Measurements from ENCODE around the gene AUTS2. TPM values are rescaled to one million over a fixed set of nuclear protein-coding genes. Genes with fewer than 3 reads are reported as not detected.

The AUTS2 gene
- total and polyA plus RNA-seq, 9 of the 15 experiments (the other 6 are each of a cell fraction or from before 2014, with no cell fraction given): 0.58 TPM; not detected in 8

DNA sequence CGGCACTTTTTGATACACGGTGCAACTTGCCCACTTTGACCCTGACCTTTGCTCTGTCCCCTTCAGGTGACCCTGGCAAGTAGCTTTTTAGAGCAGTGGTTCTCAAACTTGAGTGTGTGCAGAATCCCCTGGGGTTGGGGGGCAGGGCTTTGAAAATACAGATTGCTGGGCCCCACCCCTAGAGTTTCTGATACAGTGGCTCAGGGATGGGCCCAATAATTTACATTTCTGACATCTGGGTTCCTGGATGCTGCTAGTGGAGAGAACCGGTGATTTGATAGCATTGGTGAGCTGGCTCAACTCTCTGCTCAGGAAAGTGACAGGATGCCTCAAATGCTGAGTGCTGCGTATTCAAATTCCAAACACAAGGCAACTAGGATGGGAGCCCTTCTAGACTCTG lies 995.9 kb downstream of the AUTS2 start:
- ATAC-seq (no peak), DNase-seq (ENCODE audit: extremely low read depth in 1 of 4, low spot score in 3 of 4) (no peak), FAIRE-seq (no peak)
- Histone ChIP-seq H3K4me2 (ENCODE audit: insufficient read depth, low read length) (no peak overlapping the region), H2AFZ (ENCODE audit: low read depth, low read length) (no peak overlapping the region), H3K79me2 (ENCODE audit: control insufficient read depth, insufficient read depth, low read length) (no peaks in the 10 kb centered on the region), H3K27me3 (ENCODE audit: control insufficient read depth in 2 of 2, insufficient read depth in 2 of 2, low read length in 2 of 2) (peaks cover 11 to 35% of the 10 kb centered on the region in 2 experiments; a peak in 3 of 5 replicates), H3K9me3 (replicated peaks; ENCODE audit: control insufficient read depth, insufficient read depth, low read depth, low read length) (no peaks in the 10 kb centered on the region), H3K4me1 (replicated peaks in 1 of 2; ENCODE audit: control insufficient read depth in 2 of 2, insufficient read depth in 2 of 2, low read length in 2 of 2) (no peaks in the 10 kb centered on the region), H3K9ac (ENCODE audit: insufficient read depth in 1 of 2, low read depth in 2 of 2, low read length in 2 of 2) (no peak overlapping the region), H4K20me1 (replicated peaks; ENCODE audit: control insufficient read depth, insufficient read depth, low read length) (peaks cover 2% of the 10 kb centered on the region; the same call in 1 of the 2 replicates), H3K27ac (ENCODE audit: extremely low read depth, low read depth, low read length) (no peak overlapping the region), H3K36me3 (ENCODE audit: control insufficient read depth, insufficient read depth, low read length) (no peaks in the 10 kb centered on the region), H3K4me3 (no peak overlapping the region), H3K9me1 (ENCODE audit: control insufficient read depth, insufficient read depth, low read length) (no peaks in the 10 kb centered on the region)
- WGBS (ENCODE audit: insufficient coverage, low coverage, missing lambda C conversion rate): 0% methylated on average over 4 of the region's 4 CpGs
- BruUV-seq (replicated peaks): no TSS peak
- ChIA-PET POLR2A (interaction anchor here (0.7 kb wide), 1 partner anchor 82 kb away, joined by 3 read pairs; no protein-coding TSS in a partner anchor), CTCF (ENCODE audit: low intra/inter-chr PET ratio) (no interaction called here)
- in situ Hi-C loops (cut with MboI): no loop called here
- intact Hi-C loops (cut with micrococcal nuclease): no loop called here
- TF ChIP-seq, protein P1, sequence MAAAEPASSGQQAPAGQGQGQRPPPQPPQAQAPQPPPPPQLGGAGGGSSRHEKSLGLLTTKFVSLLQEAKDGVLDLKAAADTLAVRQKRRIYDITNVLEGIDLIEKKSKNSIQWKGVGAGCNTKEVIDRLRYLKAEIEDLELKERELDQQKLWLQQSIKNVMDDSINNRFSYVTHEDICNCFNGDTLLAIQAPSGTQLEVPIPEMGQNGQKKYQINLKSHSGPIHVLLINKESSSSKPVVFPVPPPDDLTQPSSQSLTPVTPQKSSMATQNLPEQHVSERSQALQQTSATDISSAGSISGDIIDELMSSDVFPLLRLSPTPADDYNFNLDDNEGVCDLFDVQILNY (CRISPR knock-in tag; IDR thresholded peaks at IDR 0.05): no peak
- TF ChIP-seq HDAC6 (IDR thresholded peaks at IDR 0.05; ENCODE audit: low read depth, low read length) (no peak), FOXA3 (CRISPR knock-in tag; conservative IDR thresholded peaks at IDR 0.05 in 1 of 2, IDR thresholded peaks at IDR 0.05 in 1 of 2) (no peak), CEBPG (CRISPR knock-in tag; IDR thresholded peaks at IDR 0.05) (no peak), CEBPG (tag; conservative IDR thresholded peaks at IDR 0.05 in 1 of 2, IDR thresholded peaks at IDR 0.05 in 1 of 2) (no peak), PRPF4 (IDR thresholded peaks at IDR 0.05; ENCODE audit: insufficient read depth, low read depth, low read length, poor library complexity, severe bottlenecking) (no peak), FOXM1 (IDR thresholded peaks at IDR 0.05; ENCODE audit: low read depth) (no peak), FOXM1 (CRISPR knock-in tag; IDR thresholded peaks at IDR 0.05; ENCODE audit: low read depth) (no peak)
- TF ChIP-seq, protein P2, sequence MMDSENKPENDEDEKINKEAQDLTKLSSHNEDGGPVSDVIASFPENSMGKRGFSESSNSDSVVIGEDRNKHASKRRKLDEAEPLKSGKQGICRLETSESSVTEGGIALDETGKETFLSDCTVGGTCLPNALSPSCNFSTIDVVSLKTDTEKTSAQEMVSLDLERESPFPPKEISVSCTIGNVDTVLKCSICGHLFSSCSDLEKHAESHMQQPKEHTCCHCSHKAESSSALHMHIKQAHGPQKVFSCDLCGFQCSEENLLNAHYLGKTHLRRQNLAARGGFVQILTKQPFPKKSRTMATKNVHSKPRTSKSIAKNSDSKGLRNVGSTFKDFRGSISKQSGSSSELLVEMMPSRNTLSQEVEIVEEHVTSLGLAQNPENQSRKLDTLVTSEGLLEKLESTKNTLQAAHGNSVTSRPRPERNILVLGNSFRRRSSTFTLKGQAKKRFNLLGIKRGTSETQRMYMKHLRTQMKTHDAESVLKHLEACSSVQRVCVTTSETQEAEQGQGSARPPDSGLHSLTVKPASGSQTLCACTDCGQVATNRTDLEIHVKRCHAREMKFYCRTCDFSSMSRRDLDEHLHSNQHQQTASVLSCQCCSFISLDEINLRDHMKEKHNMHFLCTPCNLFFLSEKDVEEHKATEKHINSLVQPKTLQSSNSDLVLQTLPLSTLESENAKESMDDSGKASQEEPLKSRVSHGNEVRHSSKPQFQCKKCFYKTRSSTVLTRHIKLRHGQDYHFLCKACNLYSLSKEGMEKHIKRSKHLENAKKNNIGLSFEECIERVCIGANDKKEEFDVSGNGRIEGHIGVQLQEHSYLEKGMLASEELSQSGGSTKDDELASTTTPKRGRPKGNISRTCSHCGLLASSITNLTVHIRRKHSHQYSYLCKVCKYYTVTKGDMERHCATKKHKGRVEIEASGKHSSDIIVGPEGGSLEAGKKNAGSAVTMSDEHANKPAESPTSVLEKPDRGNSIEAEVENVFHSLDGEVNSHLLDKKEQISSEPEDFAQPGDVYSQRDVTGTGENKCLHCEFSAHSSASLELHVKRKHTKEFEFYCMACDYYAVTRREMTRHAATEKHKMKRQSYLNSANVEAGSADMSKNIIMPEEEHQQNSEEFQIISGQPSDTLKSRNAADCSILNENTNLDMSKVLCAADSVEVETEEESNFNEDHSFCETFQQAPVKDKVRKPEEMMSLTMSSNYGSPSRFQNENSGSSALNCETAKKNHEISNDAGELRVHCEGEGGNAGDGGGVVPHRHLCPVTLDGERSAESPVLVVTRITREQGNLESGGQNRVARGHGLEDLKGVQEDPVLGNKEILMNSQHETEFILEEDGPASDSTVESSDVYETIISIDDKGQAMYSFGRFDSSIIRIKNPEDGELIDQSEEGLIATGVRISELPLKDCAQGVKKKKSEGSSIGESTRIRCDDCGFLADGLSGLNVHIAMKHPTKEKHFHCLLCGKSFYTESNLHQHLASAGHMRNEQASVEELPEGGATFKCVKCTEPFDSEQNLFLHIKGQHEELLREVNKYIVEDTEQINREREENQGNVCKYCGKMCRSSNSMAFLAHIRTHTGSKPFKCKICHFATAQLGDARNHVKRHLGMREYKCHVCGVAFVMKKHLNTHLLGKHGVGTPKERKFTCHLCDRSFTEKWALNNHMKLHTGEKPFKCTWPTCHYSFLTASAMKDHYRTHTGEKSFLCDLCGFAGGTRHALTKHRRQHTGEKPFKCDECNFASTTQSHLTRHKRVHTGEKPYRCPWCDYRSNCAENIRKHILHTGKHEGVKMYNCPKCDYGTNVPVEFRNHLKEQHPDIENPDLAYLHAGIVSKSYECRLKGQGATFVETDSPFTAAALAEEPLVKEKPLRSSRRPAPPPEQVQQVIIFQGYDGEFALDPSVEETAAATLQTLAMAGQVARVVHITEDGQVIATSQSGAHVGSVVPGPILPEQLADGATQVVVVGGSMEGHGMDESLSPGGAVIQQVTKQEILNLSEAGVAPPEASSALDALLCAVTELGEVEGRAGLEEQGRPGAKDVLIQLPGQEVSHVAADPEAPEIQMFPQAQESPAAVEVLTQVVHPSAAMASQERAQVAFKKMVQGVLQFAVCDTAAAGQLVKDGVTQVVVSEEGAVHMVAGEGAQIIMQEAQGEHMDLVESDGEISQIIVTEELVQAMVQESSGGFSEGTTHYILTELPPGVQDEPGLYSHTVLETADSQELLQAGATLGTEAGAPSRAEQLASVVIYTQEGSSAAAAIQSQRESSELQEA (IDR thresholded peaks at IDR 0.05; ENCODE audit: low read depth): no peak
- TF ChIP-seq, protein P3, sequence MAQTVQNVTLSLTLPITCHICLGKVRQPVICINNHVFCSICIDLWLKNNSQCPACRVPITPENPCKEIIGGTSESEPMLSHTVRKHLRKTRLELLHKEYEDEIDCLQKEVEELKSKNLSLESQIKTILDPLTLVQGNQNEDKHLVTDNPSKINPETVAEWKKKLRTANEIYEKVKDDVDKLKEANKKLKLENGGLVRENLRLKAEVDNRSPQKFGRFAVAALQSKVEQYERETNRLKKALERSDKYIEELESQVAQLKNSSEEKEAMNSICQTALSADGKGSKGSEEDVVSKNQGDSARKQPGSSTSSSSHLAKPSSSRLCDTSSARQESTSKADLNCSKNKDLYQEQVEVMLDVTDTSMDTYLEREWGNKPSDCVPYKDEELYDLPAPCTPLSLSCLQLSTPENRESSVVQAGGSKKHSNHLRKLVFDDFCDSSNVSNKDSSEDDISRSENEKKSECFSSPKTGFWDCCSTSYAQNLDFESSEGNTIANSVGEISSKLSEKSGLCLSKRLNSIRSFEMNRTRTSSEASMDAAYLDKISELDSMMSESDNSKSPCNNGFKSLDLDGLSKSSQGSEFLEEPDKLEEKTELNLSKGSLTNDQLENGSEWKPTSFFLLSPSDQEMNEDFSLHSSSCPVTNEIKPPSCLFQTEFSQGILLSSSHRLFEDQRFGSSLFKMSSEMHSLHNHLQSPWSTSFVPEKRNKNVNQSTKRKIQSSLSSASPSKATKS (CRISPR knock-in tag; IDR thresholded peaks at IDR 0.05): no peak
